Activated CD8-positive, alpha-beta memory T cell treated with anti-CD3 and anti-CD28 coated beads, Interleukin-2, amount 10 ng/mL, durations not matched to agents 7 days and 5 days (primary cell): ENCODE measurements around the gene BOK. TPM values are rescaled to one million over a fixed set of nuclear protein-coding genes. Genes with fewer than 3 reads are reported as not detected.

ENCODE experiments used
- ATAC-seq: fragments of 150-1000 bp; cut with Tn5 transposase; one replicate; pipeline ENCODE4 v1.10.0; 2021; ENCODE audit warnings: moderate library complexity
- CTCF ChIA-PET: fragments of 350-600 bp; sonication (Branson Sonifier 250); formaldehyde crosslinking; loops from one replicate; lab custom pipeline; 2021; ENCODE audit warnings: antibody characterized with exemption; lab: Charles Lee
- DNase-seq: peaks from one replicate; pipeline ENCODE4 v3.0.0-alpha.2; 2020
- H3K27ac Mint-ChIP-seq: one replicate; pipeline ENCODE4 v1.8.0; 2021; ENCODE audit warnings: mild to moderate bottlenecking, mixed read lengths
- H3K27me3 Mint-ChIP-seq: one replicate; pipeline ENCODE4 v1.8.0; 2021; ENCODE audit warnings: mixed read lengths
- H3K36me3 Mint-ChIP-seq: one replicate; pipeline ENCODE4 v1.8.0; 2021; ENCODE audit warnings: mild to moderate bottlenecking, mixed read lengths
- H3K4me1 Mint-ChIP-seq: one replicate; pipeline ENCODE4 v1.8.0; 2021; ENCODE audit warnings: mixed read lengths
- H3K4me3 Mint-ChIP-seq: one replicate; pipeline ENCODE4 v1.8.0; 2021; ENCODE audit warnings: mild to moderate bottlenecking, moderate library complexity, mixed read lengths
- H3K9me3 Mint-ChIP-seq: one replicate; pipeline ENCODE4 v1.8.0; 2022; ENCODE audit warnings: low read depth, mixed read lengths
- total RNA-seq, 2 experiments: library from RNA; stranded (reverse); gene quantifications; one replicate each; pipeline ENCODE4 v1.2.3, GENCODE V29; 2021

The BOK gene
- total RNA-seq, 2 experiments from 2014 or later = not detected

DNA sequence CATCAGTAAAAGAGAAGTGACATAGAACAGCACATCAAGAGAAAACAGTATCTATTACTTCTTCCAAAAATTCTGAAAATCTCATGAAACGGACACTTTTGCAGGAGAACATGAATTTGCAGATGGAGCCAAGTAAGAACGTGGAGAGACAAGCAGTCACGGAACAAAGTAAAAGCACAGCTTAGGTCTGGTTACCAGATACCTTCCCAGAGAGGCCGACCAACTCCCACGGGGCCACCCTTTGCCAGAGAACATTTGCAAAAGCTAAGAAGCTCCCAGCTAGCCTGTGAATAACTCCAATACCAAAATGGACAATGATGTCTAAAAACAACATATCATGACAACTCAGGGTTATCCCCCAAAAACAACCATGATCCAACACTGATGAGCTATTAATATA lies 39.5 kb downstream of the BOK start:
- Mint-ChIP-seq H3K4me1 (no peaks in the 10 kb centered on the region), H3K27ac (no peak overlapping the region), H3K27me3 (no peaks in the 10 kb centered on the region), H3K9me3 (no peaks in the 10 kb centered on the region), H3K4me3 (no peak overlapping the region), H3K36me3 (peaks cover 15% of the 10 kb centered on the region)
- CTCF ChIA-PET = interaction anchor here (0.8 to 1.1 kb wide), 4 partner anchors 13 to 220 kb away, joined by 3 to 5 read pairs (median 4); no protein-coding TSS in a partner anchor
- DNase-seq (no peak), ATAC-seq (no peak)

DNA sequence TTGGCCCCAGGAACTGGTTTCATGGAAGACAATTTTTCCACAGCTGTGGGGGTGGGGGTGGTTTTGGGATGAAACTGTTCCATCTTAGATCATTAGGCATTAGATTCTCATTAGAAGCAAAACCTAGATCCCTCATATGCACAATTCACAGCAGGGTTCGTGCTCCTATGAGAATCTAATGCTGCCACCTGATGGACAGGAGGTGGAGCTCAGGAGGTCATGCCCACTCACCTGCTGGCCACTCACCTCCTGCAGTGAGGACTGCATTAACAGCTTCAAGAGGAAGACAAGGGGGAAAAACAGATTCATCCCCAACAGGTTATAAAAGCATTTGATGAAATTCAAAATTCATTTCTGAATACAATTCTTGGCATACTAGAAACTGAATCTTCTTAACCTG lies 39.9 kb downstream of the BOK start:
- Mint-ChIP-seq H3K4me1 (no peaks in the 10 kb centered on the region), H3K36me3 (peaks cover 17% of the 10 kb centered on the region), H3K27me3 (no peaks in the 10 kb centered on the region), H3K9me3 (no peaks in the 10 kb centered on the region), H3K4me3 (no peak overlapping the region), H3K27ac (no peak overlapping the region)
- DNase-seq = no peak
- CTCF ChIA-PET = interaction anchor here (0.8 to 1.1 kb wide), 4 partner anchors 12 to 220 kb away, joined by 3 to 5 read pairs (median 4); no protein-coding TSS in a partner anchor
- ATAC-seq = no peak

DNA sequence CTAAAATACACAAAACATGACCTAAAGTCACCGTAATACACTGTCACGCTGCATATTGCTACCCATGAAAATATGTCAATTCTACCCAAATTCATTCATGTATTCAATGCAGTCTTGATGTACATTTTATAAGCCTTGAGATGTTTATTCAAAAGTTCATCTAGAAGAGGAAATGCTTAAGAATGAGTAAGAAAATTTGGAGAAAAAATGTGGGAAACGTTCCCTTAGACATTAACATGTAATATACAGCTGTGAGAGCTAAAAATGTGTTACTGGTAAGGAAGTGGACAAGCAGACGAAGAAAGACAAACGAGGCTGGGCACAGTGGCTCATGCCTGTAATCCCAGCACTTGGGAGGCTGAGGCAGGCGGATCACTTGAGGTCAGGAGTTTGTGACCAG lies 41.1 kb downstream of the BOK start:
- H3K4me1 Mint-ChIP-seq = no peaks in the 10 kb centered on the region
- H3K36me3 Mint-ChIP-seq = peaks cover 18% of the 10 kb centered on the region
- DNase-seq = no peak
- H3K4me3 Mint-ChIP-seq = no peak overlapping the region
- no peak for ATAC-seq
- H3K27ac Mint-ChIP-seq = no peak overlapping the region
- CTCF ChIA-PET = interaction anchor here (1.1 kb wide), 1 partner anchor 14 kb away, joined by 3 read pairs; no protein-coding TSS in a partner anchor
- H3K27me3 Mint-ChIP-seq = no peaks in the 10 kb centered on the region
- H3K9me3 Mint-ChIP-seq = no peaks in the 10 kb centered on the region

DNA sequence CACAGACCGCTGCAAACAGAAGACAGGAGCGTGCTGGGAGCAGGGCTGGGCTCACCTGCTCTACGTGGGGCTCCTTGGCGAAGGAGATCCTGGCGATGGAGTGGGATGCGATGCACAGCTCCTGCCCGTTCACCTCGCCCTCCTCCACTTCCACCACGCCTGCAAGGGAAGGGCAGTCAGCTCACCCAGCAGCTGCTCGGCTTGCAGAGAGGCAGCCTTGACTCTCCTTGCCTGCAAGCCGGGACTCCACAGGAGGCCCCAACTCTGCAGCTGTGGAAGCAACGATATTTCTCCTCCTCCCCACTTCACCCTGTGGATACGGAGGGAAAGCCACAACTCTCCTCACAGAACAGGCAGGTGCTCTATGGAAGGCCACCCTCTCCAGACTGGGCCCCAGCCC lies 43.3 kb downstream of the BOK start:
- H3K4me1 Mint-ChIP-seq = no peaks in the 10 kb centered on the region

DNA sequence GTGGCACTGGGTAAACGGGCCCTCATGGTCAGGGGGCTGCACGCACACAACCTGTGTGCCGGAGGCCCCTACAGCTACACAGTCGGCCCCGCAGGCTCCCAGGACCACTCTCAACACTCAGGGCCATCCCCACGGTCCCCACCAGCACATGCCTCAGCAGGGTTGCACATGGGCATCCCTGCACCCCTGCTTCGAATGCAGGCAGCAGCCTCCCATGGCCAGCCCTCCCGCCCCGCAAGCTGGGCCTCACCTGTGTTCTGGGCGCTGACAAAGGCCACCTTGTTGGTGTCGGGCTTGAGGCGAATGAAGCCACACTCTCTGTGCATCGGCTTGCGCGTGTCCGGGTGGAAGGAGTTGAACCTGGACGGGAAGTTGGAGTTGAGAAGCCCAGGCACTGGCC lies 44.2 kb downstream of the BOK start:
- Mint-ChIP-seq H3K4me3 (no peak overlapping the region), H3K36me3 (peaks cover 21% of the 10 kb centered on the region), H3K27me3 (no peaks in the 10 kb centered on the region), H3K4me1 (no peaks in the 10 kb centered on the region), H3K9me3 (no peaks in the 10 kb centered on the region), H3K27ac (no peak overlapping the region)
- DNase-seq = no peak
- ATAC-seq = no peak
- CTCF ChIA-PET = no interaction called here

More for the DNA sequence above, 43.3 kb downstream of the BOK start:
- no peak overlapping the region for H3K27ac Mint-ChIP-seq
- no peaks in the 10 kb centered on the region for H3K9me3 Mint-ChIP-seq
- H3K27me3 Mint-ChIP-seq = no peaks in the 10 kb centered on the region
- H3K36me3 Mint-ChIP-seq = peaks cover 22% of the 10 kb centered on the region
- DNase-seq = no peak
- no peak overlapping the region for H3K4me3 Mint-ChIP-seq
- ATAC-seq = no peak
- CTCF ChIA-PET = no interaction called here

DNA sequence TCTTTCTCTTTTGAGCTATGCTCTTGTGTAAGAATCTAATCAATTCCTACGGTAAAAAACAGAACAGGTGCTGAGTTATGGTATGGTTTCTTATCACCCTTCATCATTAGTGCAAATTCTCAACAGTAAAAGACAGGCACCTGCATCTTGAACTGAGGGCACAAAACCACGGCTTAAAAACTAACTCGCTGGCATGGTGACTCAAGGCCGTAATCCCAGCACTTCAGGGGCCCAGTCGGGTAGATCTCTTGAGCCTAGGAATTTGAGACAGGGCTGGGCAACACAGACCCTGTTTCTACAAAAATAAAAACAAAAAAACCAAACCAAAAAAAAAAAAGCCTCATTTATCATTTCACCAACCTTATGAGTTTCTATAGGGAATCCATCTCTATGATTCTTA lies 45.1 kb downstream of the BOK start:
- CTCF ChIA-PET = interaction anchor here (0.7 kb wide), 1 partner anchor 9 kb away, joined by 3 read pairs; no protein-coding TSS in a partner anchor
- DNase-seq = no peak
- Mint-ChIP-seq H3K27me3 (no peaks in the 10 kb centered on the region), H3K9me3 (no peaks in the 10 kb centered on the region), H3K4me3 (no peak overlapping the region), H3K27ac (no peak overlapping the region), H3K4me1 (peaks cover 4% of the 10 kb centered on the region), H3K36me3 (peaks cover 22% of the 10 kb centered on the region)
- ATAC-seq = no peak

DNA sequence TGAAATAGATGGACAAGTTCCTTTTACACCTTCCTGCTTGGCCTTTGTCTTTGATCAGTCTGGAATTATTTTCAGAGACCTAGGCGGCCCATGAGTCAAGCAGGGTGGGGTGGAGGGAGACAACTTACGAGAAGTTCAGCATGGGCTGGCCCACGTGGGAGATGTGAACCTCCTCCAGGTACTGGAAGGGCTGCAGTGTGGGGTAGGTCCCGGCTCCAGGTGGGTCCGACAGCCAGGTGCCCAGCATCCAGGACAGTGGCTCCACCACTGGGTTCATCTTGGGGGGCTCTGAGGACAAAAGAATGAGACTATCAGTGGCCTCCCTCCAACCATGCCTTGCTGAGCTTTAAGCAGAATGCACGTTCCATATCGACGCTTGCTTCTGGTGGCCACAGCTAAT lies 47.6 kb downstream of the BOK start:
- no peak for ATAC-seq
- Mint-ChIP-seq H3K4me1 (peaks cover 16% of the 10 kb centered on the region), H3K9me3 (no peaks in the 10 kb centered on the region), H3K27ac (no peak overlapping the region), H3K27me3 (no peaks in the 10 kb centered on the region), H3K4me3 (no peak overlapping the region), H3K36me3 (peaks cover 13% of the 10 kb centered on the region)
- DNase-seq = no peak
- CTCF ChIA-PET = interaction anchor here (1.1 kb wide), 1 partner anchor 9 kb away, joined by 3 read pairs; no protein-coding TSS in a partner anchor

DNA sequence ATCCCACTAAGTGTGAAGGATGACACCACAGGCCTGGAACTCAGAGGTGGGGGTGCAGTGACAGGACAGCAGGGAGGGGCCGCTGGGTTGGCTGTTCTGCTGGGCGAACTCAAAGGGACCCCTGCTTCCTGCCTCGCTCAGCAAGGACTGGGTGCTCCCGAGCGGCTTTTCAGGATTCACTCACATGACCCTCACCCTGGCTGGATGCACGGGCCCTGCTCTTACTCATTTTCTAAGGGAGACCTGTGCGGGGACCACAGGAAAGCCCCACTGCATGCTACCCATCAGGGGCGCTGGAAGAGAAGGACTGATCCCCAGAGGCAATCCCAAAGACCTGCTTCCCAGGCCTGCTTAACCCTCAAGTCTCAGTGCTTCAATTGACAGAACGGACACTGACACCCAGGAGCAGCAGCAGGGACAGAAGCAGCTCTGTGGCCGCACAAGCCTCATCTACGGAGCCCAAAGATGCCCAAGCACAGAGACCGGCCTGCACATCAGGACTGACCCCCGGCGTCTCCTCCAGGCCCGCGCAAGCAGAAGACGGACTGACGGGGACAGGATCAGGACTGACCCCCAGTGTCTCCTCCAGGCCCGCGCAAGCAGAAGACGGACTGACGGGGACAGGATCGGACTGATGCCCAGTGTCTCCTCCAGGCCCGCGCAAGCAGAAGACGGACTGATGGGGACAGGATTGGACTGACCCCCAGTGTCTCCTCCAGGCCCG lies 48.8 kb downstream of the BOK start:
- ATAC-seq (no peak), DNase-seq (no peak)
- Mint-ChIP-seq H3K27ac (no peak overlapping the region), H3K36me3 (peaks cover 8% of the 10 kb centered on the region), H3K4me1 (peaks cover 17% of the 10 kb centered on the region), H3K27me3 (no peaks in the 10 kb centered on the region), H3K9me3 (no peaks in the 10 kb centered on the region), H3K4me3 (no peak overlapping the region)
- CTCF ChIA-PET = no interaction called here

DNA sequence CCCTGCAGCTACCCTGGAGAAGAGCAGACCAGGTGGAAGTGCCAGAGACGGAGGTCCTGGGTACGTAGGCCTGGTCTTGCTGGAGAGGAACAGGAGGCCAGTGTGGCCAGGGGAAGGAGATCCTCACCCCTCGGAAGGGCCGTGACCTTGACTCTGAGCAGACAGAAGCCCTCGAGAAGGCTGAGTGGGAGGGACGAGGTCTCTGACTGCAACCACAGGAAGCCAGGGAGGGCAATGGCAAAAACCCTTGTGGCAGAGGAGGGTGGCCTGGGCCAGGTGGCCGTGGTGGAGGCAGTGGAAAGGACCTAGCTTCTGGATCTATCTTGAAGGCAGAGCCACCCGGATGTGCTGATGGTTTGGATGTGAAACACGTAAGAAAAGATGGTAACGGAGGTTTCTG lies 50.3 kb downstream of the BOK start:
- ATAC-seq (no peak), DNase-seq (peak; percentile 54)
- CTCF ChIA-PET = interaction anchor here (2.9 kb wide), 1 partner anchor 14 kb away, joined by 10 read pairs; no protein-coding TSS in a partner anchor
- peaks cover 6% of the 10 kb centered on the region for H3K36me3 Mint-ChIP-seq
- H3K27me3 Mint-ChIP-seq = no peaks in the 10 kb centered on the region
- H3K27ac Mint-ChIP-seq = no peak overlapping the region
- no peaks in the 10 kb centered on the region for H3K9me3 Mint-ChIP-seq
- peaks cover 17% of the 10 kb centered on the region for H3K4me1 Mint-ChIP-seq
- peak overlapping the region; percentile 23 for H3K4me3 Mint-ChIP-seq

DNA sequence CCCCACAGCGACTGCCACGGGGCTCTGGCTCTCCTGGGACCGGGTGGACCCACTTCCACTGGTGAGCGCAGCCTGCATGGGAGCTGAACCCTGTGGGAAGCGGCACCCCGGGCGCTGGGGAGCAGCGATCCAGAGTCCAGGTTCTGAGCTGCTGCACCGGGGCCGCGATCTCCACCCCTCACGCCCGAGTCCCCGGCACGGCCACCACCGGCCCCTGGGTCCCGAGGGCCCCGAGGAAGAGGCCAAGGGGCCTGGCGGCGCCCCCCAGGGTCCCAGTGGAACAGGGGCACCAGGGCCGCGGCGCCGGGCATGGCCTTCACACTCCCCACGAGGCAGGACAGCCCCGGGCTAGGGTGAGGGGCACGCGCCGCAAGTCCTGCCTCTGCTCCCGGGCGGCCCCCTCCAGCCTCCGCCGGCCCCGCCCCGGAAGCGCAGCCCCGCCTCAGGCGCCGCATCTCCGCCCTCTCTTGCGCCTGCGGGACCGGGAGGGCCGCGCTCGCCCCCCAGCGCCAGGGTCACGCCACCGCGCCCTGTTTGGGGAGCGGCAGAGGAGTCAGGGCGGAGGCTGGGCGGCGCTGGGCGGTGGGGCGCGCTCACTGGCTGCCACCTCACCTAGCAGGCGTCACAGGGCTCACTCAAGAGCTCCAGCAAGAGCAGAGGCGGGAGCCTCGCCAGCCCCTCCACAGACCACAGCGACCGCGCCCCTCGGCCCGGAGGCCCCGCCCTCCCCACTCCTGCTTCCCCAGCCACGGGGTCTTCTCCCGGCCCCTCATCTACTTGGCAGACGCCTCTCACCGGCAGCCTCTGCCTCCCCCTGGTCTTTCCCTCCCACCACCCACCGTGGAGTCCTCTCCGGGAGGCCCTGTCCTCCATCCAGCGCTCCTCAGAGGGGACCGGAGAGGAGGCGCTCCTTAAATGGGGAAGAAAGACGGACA lies 51.6 kb downstream of the BOK start:
- Mint-ChIP-seq H3K27ac (peak overlapping the region; percentile 69), H3K9me3 (no peaks in the 10 kb centered on the region), H3K4me3 (peak overlapping the region; percentile 45), H3K36me3 (peaks cover 4% of the 10 kb centered on the region), H3K4me1 (peaks cover 24% of the 10 kb centered on the region), H3K27me3 (no peaks in the 10 kb centered on the region)
- peak; percentile 94 for DNase-seq
- CTCF ChIA-PET = interaction anchor here (0.6 to 2.9 kb wide), 11 partner anchors 12 to 300 kb away, joined by 3 to 10 read pairs (median 4); partner anchors contain the start of gene ATG4B
- peak; percentile 99 for ATAC-seq

DNA sequence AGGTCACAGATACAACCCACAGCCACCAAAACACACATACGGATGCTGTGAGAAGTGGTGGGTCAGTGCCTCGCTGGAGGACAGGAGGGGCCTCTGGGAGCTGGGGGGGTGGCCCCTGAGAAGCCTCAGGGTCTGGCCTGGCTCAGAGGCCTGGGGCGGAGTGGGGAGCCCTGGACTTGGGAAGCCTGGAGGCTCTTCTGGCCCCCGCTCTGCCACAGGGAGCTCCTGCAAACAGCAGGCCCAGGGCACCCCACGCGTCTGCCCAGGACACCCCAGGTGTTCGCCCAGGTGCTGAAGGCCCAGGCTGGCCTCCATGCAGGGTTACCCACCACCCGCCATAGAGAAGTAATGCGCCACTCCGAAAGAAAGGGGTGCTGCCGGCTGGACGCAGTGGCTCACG lies 52.5 kb downstream of the BOK start:
- CTCF ChIA-PET = interaction anchor here (1.1 to 2.1 kb wide), 4 partner anchors 13 to 267 kb away, joined by 4 to 8 read pairs (median 5); no protein-coding TSS in a partner anchor

DNA sequence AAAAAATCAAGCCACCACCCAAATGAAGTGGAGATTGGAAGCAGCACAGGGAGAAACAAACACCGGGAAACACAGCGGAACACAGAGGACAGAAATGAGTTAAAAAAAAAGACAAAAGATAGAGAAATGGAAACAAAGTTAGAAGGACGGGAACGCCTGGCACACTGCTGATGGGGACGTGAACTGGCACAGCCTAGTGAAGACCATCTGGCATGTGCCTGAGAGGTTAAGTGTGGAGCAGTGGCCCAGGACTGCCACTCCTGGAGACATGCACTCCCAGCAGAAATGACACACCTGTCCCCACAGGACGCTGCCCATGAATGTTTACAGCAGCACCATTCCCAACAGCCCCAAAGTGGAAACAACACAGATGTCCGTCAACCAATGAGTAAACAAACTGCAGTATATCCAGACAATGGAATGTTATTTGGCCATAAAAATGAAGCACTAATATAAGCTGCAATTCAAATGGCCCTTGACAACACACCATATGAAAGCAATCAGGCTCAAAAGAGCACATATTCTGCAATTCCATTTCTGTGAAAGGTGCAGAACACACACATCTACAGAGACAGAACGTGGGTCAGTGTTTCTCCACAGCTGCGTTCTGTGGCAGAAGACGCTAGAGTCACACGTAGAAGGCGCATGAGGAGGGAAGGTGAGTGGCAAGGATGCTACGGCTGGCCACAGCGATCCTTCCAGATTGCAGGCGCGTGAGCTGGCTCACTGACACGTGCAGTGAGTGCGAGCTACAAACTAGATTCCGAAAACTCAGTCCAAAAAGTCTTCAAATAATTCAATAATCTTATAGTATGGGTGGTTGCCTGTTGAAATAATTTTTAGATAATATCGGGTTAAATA lies 53.8 kb downstream of the BOK start:
- peak overlapping the region; percentile 61 for H3K27ac Mint-ChIP-seq
- H3K27me3 Mint-ChIP-seq = no peaks in the 10 kb centered on the region
- CTCF ChIA-PET = interaction anchor here (0.5 to 0.9 kb wide), 3 partner anchors 8 to 14 kb away, joined by 3 read pairs; no protein-coding TSS in a partner anchor
- no peaks in the 10 kb centered on the region for H3K9me3 Mint-ChIP-seq
- H3K36me3 Mint-ChIP-seq = peaks cover 2% of the 10 kb centered on the region
- peaks cover 38% of the 10 kb centered on the region for H3K4me1 Mint-ChIP-seq
- DNase-seq (no peak), ATAC-seq (no peak)
- H3K4me3 Mint-ChIP-seq = no peak overlapping the region

More for the DNA sequence above, 52.5 kb downstream of the BOK start:
- no peak for DNase-seq
- Mint-ChIP-seq H3K4me1 (peaks cover 31% of the 10 kb centered on the region), H3K27me3 (no peaks in the 10 kb centered on the region), H3K36me3 (peaks cover 3% of the 10 kb centered on the region), H3K4me3 (no peak overlapping the region), H3K9me3 (no peaks in the 10 kb centered on the region), H3K27ac (peak overlapping the region; percentile 69)
- ATAC-seq = no peak
